IPS DF 4.7 (cell line): ENCODE data around the gene PRKG1.
A peak's percentile ranks its signal among the peaks of the same experiment; 100 is the strongest.

Experiments
- DNase-seq: peaks from one replicate; pipeline ENCODE4 v3.0.0-alpha.2; 2013; ENCODE audit warnings: low spot score; ENCODE audit errors: extremely low read depth

The PRKG1 gene

DNA sequence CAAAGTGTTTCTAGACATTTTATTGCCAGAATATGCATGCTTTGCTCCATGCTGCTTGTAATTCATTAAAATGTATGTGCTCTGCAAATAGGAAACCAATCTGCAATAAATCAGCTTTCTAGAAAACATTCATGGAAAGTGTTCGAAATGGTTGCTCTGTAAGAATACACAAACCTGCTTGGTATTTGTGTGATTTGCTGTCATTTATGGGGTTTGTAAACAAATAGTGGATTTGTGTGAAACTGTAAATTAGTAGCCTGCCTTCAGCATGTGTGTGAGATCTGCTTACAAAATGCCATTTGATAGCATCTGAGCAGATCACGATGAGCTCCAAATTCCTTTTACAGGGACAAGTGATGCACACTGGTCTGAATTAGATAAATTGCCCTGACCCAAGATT, 844.2 kb downstream of the PRKG1 start:
- no peak for DNase-seq

GRCh38 chr10:51918884-51919325, 844.6 kb downstream of the PRKG1 start:
- DNase-seq: no peak

DNA sequence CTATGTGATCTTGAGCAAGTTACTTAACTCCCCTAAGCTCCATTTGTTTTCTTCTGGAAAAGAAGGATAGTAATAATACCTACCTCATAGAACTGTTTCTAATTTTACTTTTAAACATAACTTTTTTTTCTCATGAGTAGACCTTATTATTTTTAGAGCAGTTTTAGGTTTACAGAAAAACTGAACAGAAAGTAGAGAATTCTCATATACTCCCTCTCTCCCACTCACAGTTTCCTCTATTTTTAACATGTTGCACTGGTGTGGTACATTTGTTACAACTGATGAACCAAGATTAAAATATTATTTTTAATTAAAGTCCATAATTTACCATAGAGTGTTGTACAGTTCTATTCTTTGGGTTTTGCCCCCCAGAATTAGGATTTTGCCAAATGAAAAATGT, 846.4 kb downstream of the PRKG1 start:
- DNase-seq: no peak

GRCh38 chr10:51924359-51924758, 850.1 kb downstream of the PRKG1 start:
- no peak for DNase-seq

DNA sequence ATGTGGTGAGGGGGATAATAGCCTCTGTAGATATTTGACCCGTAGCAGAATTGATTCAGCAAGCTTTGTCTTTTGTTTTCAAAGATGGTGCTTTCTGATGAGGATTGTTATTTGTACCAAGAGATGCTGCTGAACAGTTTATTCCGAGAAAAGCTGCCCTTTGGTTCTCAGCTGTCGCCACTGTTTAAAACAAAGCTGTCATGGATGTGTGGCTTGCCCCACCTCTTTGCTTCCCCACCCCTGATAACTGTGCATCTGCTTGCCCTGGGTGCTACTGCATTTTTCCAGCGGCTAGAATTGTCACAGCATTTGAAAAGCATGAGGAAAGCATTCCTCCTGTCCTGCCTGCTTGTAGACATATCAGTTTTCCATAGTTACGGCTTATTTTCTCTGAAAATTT, 852.0 kb downstream of the PRKG1 start:
- DNase-seq: no peak

- no peak for DNase-seq
Observed at GRCh38 chr10:51928162-51928561, 853.9 kb downstream of the PRKG1 start.

DNA sequence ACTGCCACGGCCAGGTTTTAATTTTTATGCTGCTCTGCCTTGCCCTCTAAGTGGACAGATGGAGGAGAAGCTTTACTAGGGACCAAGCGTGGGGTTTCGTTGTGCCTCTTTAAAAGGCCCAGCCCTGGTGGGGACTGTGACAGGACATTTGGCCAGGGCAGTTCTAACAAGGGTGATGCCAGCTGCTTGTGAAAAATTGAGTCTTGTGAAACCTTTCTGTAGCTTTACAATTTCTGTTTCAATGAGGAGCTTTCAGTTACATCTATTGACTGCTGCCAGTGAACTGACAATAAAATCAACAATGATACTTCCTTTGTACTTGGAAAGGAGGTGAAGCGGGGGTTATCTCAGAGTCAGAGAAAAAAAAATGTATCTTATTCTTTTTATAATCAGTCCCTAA, 858.2 kb downstream of the PRKG1 start:
- no peak for DNase-seq

DNA sequence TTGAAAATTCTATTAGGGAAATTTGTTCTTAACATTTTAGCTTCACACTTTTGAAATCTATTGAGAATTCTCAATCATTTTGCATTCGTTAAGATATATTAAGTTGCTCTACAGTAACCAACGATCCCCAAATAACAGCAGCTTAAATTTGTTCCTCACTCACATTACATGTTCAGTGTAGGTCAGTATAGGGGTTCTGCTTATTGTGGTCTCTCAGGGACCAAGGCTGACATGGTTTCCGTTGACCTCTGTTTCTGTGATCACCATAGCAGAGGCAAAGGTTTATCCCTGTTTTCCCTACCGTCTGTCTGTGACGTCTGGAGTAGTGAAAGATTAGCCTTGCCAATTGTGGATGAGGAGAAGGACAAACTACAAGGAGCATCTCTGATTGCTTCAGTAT, 860.1 kb downstream of the PRKG1 start:
- DNase-seq: no peak

DNA sequence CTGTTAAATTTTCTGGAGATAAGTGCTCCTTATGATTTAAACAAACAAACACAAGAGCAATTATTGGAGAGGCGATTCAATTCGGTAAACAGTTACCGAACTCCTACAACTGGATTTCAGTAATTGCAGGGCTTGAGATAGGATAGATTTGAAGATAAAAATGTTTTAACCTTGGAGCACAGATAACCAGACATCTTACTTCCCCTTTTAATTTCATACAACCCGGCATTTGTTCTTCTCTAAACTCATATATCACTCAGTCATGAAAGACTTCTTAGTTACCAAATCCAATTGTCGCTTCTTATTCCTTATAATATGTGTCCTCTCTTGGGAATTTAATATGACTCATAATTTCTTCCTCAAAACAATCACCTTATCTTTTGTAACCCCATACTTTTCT, 861.1 kb downstream of the PRKG1 start:
- DNase-seq: no peak

DNA sequence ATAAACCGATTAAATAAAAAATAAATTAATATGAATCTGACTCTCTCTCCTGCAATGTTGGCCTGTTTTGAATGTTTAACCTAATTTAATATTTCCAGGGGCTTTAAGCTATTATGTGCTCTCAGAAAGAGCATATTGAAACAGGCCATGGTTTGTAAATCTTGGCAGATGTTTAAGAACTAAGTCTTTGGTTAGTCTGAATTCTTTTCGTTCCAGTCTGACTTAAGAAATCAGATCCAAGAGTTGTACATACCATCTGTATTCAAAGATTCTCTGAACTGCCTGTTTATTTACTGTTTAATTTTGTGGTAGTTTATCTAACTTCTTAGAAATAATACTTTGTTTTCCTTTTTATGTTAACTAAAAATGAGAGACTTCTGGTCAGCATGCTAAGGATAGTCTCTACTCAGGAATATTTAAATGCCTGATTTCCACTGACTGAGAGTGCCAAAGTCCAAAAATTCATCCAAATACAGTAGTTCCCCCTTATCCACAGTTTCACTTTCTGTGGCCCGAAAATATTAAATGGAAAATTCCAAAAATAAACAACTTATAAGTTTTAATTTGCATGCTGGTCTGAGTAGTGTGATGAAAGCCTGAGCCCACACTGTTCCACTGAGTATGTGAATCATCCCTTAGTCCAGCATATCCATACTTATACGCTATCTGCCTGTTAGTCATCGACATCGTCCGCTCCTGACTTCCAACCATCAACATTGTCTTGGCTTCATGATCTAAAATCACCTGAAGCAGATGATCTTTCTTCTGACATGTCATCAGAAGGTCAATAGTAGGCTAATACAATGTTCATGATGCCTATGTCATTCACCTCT, 863.2 kb downstream of the PRKG1 start:
- no peak for DNase-seq

- no peak for DNase-seq
Observed at GRCh38 chr10:51950371-51950995, 876.2 kb downstream of the PRKG1 start.

- no peak for DNase-seq
Observed at GRCh38 chr10:51950996-51951555, 876.8 kb downstream of the PRKG1 start.

DNA sequence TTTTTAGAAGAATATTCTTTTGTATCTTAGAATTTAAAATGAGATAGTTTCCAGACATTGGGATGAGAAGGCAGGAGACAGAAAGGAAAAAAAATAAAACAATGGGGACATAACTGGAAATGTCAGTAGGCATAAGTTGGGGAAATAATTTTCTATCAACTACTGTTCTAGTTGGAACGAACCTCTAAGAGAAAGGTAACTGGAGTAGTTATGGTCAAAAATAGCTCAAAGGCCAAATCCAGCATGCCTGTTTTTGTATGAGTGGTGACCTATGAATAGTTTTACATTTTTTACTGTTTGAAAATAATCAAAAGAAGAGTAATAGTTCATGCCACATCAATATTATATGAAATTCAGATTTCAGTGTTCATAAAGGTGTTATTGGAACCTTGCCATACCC, 877.3 kb downstream of the PRKG1 start:
- no peak for DNase-seq

DNA sequence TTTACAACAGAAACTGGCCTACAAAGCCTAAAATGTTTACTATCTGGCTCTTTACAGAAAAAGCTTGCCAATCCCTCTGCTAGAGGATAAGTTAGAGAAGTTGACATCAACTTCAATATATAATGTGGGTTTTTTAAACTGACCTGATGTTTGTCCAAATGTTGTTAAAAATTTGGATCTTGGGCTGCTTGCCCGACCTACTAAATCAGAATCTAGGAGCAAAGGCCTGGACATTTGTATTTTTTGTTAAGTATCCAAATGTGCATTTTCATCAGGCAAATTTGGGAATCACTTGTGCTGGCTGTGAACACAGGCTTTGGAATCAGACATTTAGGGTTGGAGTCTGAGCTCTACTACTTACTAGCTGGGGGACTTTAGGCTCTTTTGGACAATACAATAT, 877.8 kb downstream of the PRKG1 start:
- no peak for DNase-seq

GRCh38 chr10:51955696-51956095, 881.4 kb downstream of the PRKG1 start:
- no peak for DNase-seq

DNA sequence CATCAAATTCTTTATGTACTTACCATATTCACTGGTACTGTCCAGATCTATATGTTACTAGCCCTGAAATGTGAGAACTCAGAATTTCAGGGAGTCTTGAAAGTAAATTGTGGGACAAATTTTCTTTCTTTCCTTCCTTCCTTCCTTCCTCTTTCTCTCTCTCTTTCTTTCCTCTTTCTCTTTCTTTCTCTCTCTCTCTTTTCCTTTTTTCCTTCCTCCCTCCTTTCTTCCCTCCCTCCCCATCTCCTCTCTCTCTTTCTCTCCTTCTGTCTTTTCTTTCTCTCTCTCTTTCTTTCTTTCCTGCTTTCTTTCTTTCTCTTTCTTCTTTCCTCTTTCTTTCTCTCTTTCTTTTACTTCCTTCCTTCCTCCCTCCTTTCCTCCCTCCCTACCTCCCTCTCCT, 882.5 kb downstream of the PRKG1 start:
- DNase-seq: no peak

DNA sequence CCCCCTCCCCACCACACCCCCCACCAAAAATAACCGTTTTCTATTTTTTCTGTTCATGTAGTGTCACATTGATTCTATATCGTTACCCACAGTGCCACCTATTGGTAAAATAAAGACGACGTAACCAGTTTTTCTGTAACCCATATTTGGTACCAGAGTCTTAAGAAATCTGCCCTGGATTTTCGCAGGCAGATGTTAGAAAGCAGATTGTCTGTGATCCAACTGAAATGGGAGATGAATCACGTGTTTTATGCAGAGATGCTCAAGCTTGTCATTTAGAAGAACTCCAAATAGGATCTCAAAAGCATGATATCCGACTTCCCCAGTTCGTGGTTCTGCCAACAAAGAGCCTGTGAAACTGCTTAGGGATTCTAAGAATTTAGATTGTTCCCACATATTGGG, 886.2 kb downstream of the PRKG1 start:
- DNase-seq: peak; percentile 14

- DNase-seq: no peak
Observed at GRCh38 chr10:51961401-51961800, 887.1 kb downstream of the PRKG1 start.

- DNase-seq: no peak
Observed at GRCh38 chr10:51964630-51965029, 890.3 kb downstream of the PRKG1 start.

DNA sequence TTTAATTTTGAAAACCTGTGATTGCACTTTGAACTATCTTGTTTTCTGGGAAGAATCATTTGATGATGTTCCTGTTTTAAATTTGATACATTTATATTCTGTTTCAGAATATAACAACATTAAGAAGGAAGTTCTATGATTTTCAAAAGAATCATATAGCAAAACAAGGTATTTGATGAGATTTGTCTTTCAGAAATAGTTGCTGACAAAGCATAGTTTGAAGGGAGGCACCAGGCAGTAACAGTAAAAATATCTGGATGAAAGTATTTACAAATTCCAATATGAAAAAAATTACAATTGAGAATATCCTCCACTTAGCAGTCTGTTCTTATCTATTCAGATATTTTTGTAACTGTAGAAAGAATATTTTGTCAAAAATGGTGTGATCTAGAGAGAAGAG, 891.2 kb downstream of the PRKG1 start:
- DNase-seq: no peak

DNA sequence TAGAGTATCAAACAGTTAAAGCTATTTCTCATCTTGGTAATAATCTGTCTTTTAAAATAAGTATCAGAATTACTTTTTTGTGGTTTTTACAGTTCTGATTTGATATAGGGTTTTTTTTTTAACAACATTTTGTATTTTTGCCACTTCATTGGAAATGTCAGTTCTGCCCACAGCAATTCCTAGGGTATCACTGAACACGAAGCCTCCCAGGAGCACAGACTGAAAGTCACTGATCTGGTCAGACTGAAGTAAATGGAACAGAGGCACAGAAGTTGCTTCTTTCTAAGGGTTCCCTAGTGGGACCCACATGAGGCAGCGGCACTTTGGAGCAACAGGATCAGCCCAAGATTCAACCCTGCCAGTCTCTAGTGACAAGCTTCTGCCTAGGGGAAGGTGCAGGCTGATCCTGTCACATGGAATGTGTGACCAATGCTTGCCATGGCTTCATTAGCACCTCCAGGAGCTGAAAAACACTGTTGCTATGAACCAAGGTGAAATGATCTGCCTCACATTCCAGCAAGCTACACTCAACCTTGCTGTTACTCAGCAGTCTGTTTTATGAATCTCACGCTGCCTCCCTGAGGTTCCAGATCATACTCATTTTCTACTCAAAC, 898.6 kb downstream of the PRKG1 start:
- no peak for DNase-seq

DNA sequence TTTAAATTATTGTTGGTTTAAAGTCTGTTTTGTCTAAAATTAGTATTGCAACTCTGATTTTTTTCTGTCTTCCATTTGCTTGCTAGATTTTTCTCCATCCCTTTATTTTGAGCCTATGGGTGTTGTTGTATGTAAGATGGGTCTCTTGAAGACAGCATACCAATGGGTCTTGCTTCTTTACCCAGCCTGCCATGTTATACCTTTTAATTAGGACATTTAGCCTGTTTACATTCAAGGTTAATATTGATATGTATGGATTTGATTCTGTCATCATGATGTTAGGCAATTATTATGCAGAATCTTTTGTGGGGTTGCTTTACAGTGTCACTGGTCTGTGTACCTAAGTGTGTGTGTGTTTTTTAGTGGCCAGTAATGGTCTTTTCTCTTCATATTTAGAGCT, 906.5 kb downstream of the PRKG1 start:
- DNase-seq: no peak
